ENCODE measurements around the gene FBXO21. TPM values are rescaled to one million over a fixed set of nuclear protein-coding genes. Genes with fewer than 3 reads are reported as not detected.

Gene FBXO21
- total and polyA plus RNA-seq, 2 donors (not counting 1 experiment from before 2014, with no cell fraction given), result 31.3 to 81.3 TPM

- Histone ChIP-seq H3K27me3 (ENCODE audit: control insufficient read depth, insufficient read depth, low read length) (peaks cover 34% of the 10 kb centered on the region), H3K4me3 (replicated peaks in 1 of 4; ENCODE audit: control extremely low read depth in 1 of 4, insufficient read depth in 1 of 4, low read depth in 3 of 4, low read length in 4 of 4) (no peak overlapping the region), H3K9ac (ENCODE audit: insufficient read depth, low read length) (no peak overlapping the region), H3K4me1 (ENCODE audit: control insufficient read depth, extremely low read depth, insufficient read depth, low read length) (peaks cover 2% of the 10 kb centered on the region), H3K9me3 (ENCODE audit: control insufficient read depth, insufficient read depth, low read depth, low read length) (no peaks in the 10 kb centered on the region), H3K36me3 (ENCODE audit: control insufficient read depth, insufficient read depth, low read length) (no peaks in the 10 kb centered on the region), H3K4me2 (ENCODE audit: extremely low read depth, insufficient read depth, low read length) (no peak overlapping the region), H4K20me1 (ENCODE audit: control insufficient read depth, extremely low read depth, insufficient read depth, low read length) (no peaks in the 10 kb centered on the region), H3K27ac (ENCODE audit: insufficient read depth, low read length) (no peak overlapping the region), H3K79me2 (ENCODE audit: control insufficient read depth, insufficient read depth, low read length) (no peaks in the 10 kb centered on the region), H2AFZ (ENCODE audit: low read length) (no peak overlapping the region)
- no peak for DNase-seq (ENCODE audit: low read depth in 2 of 2)
- TF ChIP-seq CTCF (conservative IDR thresholded peaks at IDR 0.05 in 1 of 2, IDR thresholded peaks at IDR 0.05 in 1 of 2; ENCODE audit: low read depth in 1 of 2, low read length in 2 of 2) (no peak), EZH2 (IDR thresholded peaks at IDR 0.05; ENCODE audit: low read length, missing control alignments) (no peak)
Observed at GRCh38 chr12:117102800-117103181, 87.5 kb downstream of the FBXO21 start.

GRCh38 chr12:117101953-117102799 is 88.1 kb downstream of the FBXO21 start:
- Histone ChIP-seq H3K27me3 (ENCODE audit: control insufficient read depth, insufficient read depth, low read length) (peaks cover 40% of the 10 kb centered on the region), H3K9me3 (ENCODE audit: control insufficient read depth, insufficient read depth, low read depth, low read length) (no peaks in the 10 kb centered on the region)
- DNase-seq (ENCODE audit: low read depth in 2 of 2), result no peak

More at GRCh38 chr12:117101953-117102799, 88.1 kb downstream of the FBXO21 start:
- H3K79me2 ChIP-seq (ENCODE audit: control insufficient read depth, insufficient read depth, low read length), result no peaks in the 10 kb centered on the region
- no peak overlapping the region for H3K4me2 ChIP-seq (ENCODE audit: extremely low read depth, insufficient read depth, low read length)
- H2AFZ ChIP-seq (ENCODE audit: low read length), result no peak overlapping the region
- H3K4me3 ChIP-seq (replicated peaks in 1 of 4; ENCODE audit: control extremely low read depth in 1 of 4, insufficient read depth in 1 of 4, low read depth in 3 of 4, low read length in 4 of 4), result no peak overlapping the region
- peaks cover 2% of the 10 kb centered on the region for H3K4me1 ChIP-seq (ENCODE audit: control insufficient read depth, extremely low read depth, insufficient read depth, low read length)
- no peak overlapping the region for H3K27ac ChIP-seq (ENCODE audit: insufficient read depth, low read length)
- no peak overlapping the region for H3K9ac ChIP-seq (ENCODE audit: insufficient read depth, low read length)
- H3K36me3 ChIP-seq (ENCODE audit: control insufficient read depth, insufficient read depth, low read length), result no peaks in the 10 kb centered on the region
- TF ChIP-seq CTCF (conservative IDR thresholded peaks at IDR 0.05 in 1 of 2, IDR thresholded peaks at IDR 0.05 in 1 of 2; ENCODE audit: low read depth in 1 of 2, low read length in 2 of 2), result no peak
- TF ChIP-seq EZH2 (IDR thresholded peaks at IDR 0.05; ENCODE audit: low read length, missing control alignments), result no peak
- H4K20me1 ChIP-seq (ENCODE audit: control insufficient read depth, extremely low read depth, insufficient read depth, low read length), result no peaks in the 10 kb centered on the region
